ENCODE measurements around the gene TRMT2B.

- TF ChIP-seq CTCF (IDR thresholded peaks at IDR 0.05) (no peak), POLR2A (IDR thresholded peaks at IDR 0.05) (no peak)
These were observed 82.5 kb downstream of the TRMT2B start, which contains the start of gene ARL13A for GRCh38 chrX:100969408-100969807.

Measured in testis (tissue), 2 donors.